Right ventricle myocardium inferior (tissue), 1 donor: ENCODE results near the gene CEBPB. TPM values are rescaled to one million over a fixed set of nuclear protein-coding genes. Genes with fewer than 3 reads are reported as not detected.

ENCODE experiments used
- ATAC-seq: fragments of 200-7000 bp; cut with Tn5 transposase; one replicate; pipeline ENCODE4 v1.9.1; 2020; ENCODE audit warnings: mild to moderate bottlenecking, moderate library complexity
- DNase-seq: peaks from one replicate; pipeline ENCODE4 v3.0.0; 2021; ENCODE audit errors: missing footprints
- intact Hi-C: fragments of 100-400 bp; cut with DNase I; formaldehyde crosslinking; loops from one replicate; pipeline ENCODE4 v1.11.0; 2022
- total RNA-seq: library from RNA; stranded (reverse); fragmentation: NEBNext Ultra II Directional; extraction: Animal tissue kit (Norgen Biotek cat#: 25700); gene quantifications from one replicate; pipeline ENCODE4 v1.2.1, GENCODE V29; 2021
- donor health status: DM: no; HTN: yes; CAD: no; lungs with severe emphysema.

The CEBPB gene
- total RNA-seq, 1 donor from 2014 or later, result 62.4 TPM

- ATAC-seq (no peak), DNase-seq (peak; percentile 60)
- intact Hi-C loops, result no loop called here
Measured at GRCh38 chr20:50220894-50221365, 30.3 kb downstream of the CEBPB start.

GRCh38 chr20:50221501-50222308 is 31.1 kb downstream of the CEBPB start:
- intact Hi-C loops, result no loop called here
- ATAC-seq (peak; percentile 35), DNase-seq (no peak)

- ATAC-seq (no peak), DNase-seq (no peak)
- intact Hi-C loops, result no loop called here
Measured at GRCh38 chr20:50222309-50223038, 31.8 kb downstream of the CEBPB start.

GRCh38 chr20:50223039-50224005 is 32.7 kb downstream of the CEBPB start:
- no peak for ATAC-seq
- intact Hi-C loops, result loop anchor here (2.0 kb wide), 1 partner anchor 53 kb away; no protein-coding TSS in a partner anchor
- no peak for DNase-seq

- intact Hi-C loops, result loop anchor here (2.0 kb wide), 1 partner anchor 53 kb away; no protein-coding TSS in a partner anchor
- DNase-seq, result no peak
- ATAC-seq, result no peak
Measured at GRCh38 chr20:50224052-50224451, 33.4 kb downstream of the CEBPB start.

- intact Hi-C loops, result loop anchor here (2.0 kb wide), 1 partner anchor 52 kb away; no protein-coding TSS in a partner anchor
- DNase-seq (peak; percentile 83), ATAC-seq (peak; percentile 72)
Measured at GRCh38 chr20:50224531-50225255, 34.1 kb downstream of the CEBPB start.

- no peak for ATAC-seq
- intact Hi-C loops, result no loop called here
- peak; percentile 72 for DNase-seq
Measured at GRCh38 chr20:50226093-50226974, 35.7 kb downstream of the CEBPB start.

GRCh38 chr20:50227506-50227905 is 36.9 kb downstream of the CEBPB start:
- intact Hi-C loops, result no loop called here
- ATAC-seq (no peak), DNase-seq (no peak)

GRCh38 chr20:50229156-50229607 is 38.6 kb downstream of the CEBPB start:
- no peak for DNase-seq

GRCh38 chr20:50230184-50230583 is 39.6 kb downstream of the CEBPB start:
- intact Hi-C loops, result no loop called here
- DNase-seq, result no peak
- ATAC-seq, result no peak

More at GRCh38 chr20:50229156-50229607, 38.6 kb downstream of the CEBPB start:
- intact Hi-C loops, result no loop called here
- ATAC-seq, result no peak

GRCh38 chr20:50230871-50231560 is 40.4 kb downstream of the CEBPB start:
- intact Hi-C loops, result no loop called here
- DNase-seq, result peak; percentile 20

GRCh38 chr20:50231854-50232253 is 41.2 kb downstream of the CEBPB start:
- ATAC-seq (no peak), DNase-seq (no peak)
- intact Hi-C loops, result no loop called here

More at GRCh38 chr20:50230871-50231560, 40.4 kb downstream of the CEBPB start:
- no peak for ATAC-seq

GRCh38 chr20:50232651-50233324 is 42.2 kb downstream of the CEBPB start:
- DNase-seq (peak; percentile 8), ATAC-seq (no peak)
- intact Hi-C loops, result no loop called here

- DNase-seq, result peak; percentile 25
- intact Hi-C loops, result no loop called here
- peak; percentile 20 for ATAC-seq
Measured at GRCh38 chr20:50233325-50234212, 42.9 kb downstream of the CEBPB start.

GRCh38 chr20:50234288-50234687 is 43.7 kb downstream of the CEBPB start:
- intact Hi-C loops, result no loop called here
- DNase-seq (peak; percentile 32), ATAC-seq (no peak)
